ENCODE measurements around the gene LARP7.
A peak's percentile ranks its signal among the peaks of the same experiment; 100 is the strongest.
"Not testable (repeated sequence)": the region's sequence is repeated elsewhere in the genome, so short reads cannot be mapped to it uniquely, and the experiment has no call there.

LARP7 gene

DNA sequence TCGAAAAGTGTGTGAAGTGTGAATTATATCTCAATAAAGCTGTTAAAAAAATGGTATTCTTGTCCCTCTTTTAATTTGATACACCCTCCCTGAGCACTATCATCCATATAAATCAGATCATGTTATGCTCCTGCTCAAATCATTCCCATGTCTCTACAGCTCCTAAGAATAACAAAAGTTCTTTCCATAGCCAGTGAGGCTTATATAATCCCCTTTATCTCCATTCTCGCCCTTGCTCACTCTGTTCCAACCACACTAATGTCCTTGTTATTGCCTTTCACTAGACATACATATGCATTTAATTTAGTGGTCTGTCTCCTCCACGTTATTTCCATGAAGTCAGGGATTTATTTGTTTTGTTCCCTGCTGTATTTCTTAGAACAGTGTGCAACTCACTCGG, 10.7 kb upstream of the LARP7 start:
- DNase-seq (ENCODE audit: low spot score) (no peak), ATAC-seq (ENCODE audit: low read depth) (no peak)
- H3K4me1 ChIP-seq (ENCODE audit: insufficient read depth, poor library complexity, severe bottlenecking) = no peaks in the 10 kb centered on the region
- TF ChIP-seq, protein P1, sequence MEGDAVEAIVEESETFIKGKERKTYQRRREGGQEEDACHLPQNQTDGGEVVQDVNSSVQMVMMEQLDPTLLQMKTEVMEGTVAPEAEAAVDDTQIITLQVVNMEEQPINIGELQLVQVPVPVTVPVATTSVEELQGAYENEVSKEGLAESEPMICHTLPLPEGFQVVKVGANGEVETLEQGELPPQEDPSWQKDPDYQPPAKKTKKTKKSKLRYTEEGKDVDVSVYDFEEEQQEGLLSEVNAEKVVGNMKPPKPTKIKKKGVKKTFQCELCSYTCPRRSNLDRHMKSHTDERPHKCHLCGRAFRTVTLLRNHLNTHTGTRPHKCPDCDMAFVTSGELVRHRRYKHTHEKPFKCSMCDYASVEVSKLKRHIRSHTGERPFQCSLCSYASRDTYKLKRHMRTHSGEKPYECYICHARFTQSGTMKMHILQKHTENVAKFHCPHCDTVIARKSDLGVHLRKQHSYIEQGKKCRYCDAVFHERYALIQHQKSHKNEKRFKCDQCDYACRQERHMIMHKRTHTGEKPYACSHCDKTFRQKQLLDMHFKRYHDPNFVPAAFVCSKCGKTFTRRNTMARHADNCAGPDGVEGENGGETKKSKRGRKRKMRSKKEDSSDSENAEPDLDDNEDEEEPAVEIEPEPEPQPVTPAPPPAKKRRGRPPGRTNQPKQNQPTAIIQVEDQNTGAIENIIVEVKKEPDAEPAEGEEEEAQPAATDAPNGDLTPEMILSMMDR (IDR thresholded peaks at IDR 0.05; ENCODE audit: poor library complexity, severe bottlenecking) = no peak
- no peak overlapping the region for H3K27ac ChIP-seq (ENCODE audit: poor library complexity, severe bottlenecking)
- H3K9me3 ChIP-seq (ENCODE audit: severe bottlenecking) = no peaks in the 10 kb centered on the region
- H3K27me3 ChIP-seq (ENCODE audit: insufficient read depth, poor library complexity, severe bottlenecking) = no peaks in the 10 kb centered on the region
- no peak overlapping the region for H3K4me3 ChIP-seq (ENCODE audit: severe bottlenecking)
- peaks cover 58% of the 10 kb centered on the region for H3K36me3 ChIP-seq (ENCODE audit: low read depth)

DNA sequence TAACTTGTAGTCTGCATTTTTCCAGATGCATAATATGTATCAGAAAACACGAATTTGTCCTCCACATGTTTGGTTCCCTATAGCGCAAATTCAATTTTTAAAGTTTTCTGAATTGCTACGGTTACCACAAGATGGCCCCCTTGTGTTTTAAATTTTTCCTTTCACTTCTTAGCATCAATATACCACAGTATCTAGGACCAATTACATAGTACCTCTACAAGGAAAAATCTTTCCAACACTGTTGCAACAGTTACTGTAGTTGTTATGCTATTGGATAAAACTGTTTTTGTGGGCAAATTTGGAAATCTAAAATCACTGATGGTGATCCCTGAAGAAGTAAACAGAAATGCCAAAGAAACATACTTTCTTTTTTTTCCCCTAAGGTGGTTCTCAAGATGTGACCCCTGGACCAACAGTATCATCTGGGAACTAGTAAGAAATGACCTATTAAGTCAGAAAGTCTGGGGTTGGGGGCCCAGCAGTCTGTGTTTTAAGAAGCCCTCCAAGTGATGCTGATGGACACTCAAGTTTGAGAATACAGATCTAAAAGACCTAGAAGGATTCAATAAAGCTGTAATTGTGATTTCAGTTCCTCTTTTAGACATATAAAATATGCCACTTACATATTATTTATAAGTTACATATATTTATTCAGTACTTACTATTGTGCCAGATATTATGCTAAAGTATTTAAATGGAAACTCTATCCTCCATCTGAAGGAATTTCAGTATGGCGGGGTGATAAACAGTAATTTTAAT, 3.3 kb upstream of the LARP7 start:
- no peak overlapping the region for H3K27ac ChIP-seq (ENCODE audit: poor library complexity, severe bottlenecking)
- DNase-seq (ENCODE audit: low spot score) (no peak), ATAC-seq (ENCODE audit: low read depth) (no peak)
- no peaks in the 10 kb centered on the region for H3K9me3 ChIP-seq (ENCODE audit: severe bottlenecking)
- H3K4me3 ChIP-seq (ENCODE audit: severe bottlenecking) = no peak overlapping the region
- H3K4me1 ChIP-seq (ENCODE audit: insufficient read depth, poor library complexity, severe bottlenecking) = peaks cover 4% of the 10 kb centered on the region
- no peaks in the 10 kb centered on the region for H3K27me3 ChIP-seq (ENCODE audit: insufficient read depth, poor library complexity, severe bottlenecking)
- TF ChIP-seq, protein P1 (IDR thresholded peaks at IDR 0.05; ENCODE audit: poor library complexity, severe bottlenecking) = peak; percentile 77
- H3K36me3 ChIP-seq (ENCODE audit: low read depth) = peaks cover 45% of the 10 kb centered on the region

DNA sequence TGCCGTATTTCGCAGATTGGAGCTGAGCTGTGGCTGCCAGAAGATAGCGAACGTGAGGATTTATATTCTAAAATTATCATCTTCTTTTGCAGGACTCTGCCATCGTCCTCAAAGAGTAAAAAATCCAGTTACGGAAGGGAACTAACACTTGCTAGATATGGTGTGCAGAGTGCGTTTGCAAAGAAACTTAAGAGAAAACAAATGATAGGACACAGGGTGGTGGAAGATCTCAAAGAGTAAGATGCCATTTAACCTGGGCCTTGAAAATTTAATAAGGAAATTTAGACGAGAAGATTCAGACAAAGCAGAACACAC, 566 bp downstream of the LARP7 start:
- Histone ChIP-seq H3K4me3 (ENCODE audit: severe bottlenecking) (peak overlapping the region; percentile 66), H3K4me1 (ENCODE audit: insufficient read depth, poor library complexity, severe bottlenecking) (peaks cover 4% of the 10 kb centered on the region), H3K27me3 (ENCODE audit: insufficient read depth, poor library complexity, severe bottlenecking) (no peaks in the 10 kb centered on the region), H3K27ac (ENCODE audit: poor library complexity, severe bottlenecking) (peak overlapping the region; percentile 71), H3K36me3 (ENCODE audit: low read depth) (peaks cover 27% of the 10 kb centered on the region), H3K9me3 (ENCODE audit: severe bottlenecking) (no peaks in the 10 kb centered on the region)
- DNase-seq (ENCODE audit: low spot score) = no peak
- ATAC-seq (ENCODE audit: low read depth) = peak; percentile 8; the same call in 1 of the 3 replicates
- TF ChIP-seq, protein P1 (IDR thresholded peaks at IDR 0.05; ENCODE audit: poor library complexity, severe bottlenecking) = peak; percentile 68

DNA sequence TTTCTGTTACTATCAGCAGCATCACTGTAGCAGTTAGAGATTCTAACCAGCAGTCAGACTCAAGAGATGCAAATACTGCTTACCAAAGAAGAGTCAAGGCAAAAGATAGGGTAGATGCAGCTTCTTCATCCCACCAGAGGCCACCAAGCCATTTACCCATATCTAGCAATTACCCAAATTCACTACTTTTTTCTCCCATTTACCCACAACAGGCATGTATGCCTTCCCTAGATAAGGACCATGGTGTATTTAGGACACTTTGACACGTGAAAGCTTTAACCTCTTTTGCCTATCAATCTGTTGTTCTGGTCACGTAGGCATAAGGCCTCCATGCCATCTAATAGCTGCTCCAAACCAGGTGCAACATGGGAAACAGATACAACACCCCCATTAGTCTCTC, 5.6 kb downstream of the LARP7 start:
- ATAC-seq (ENCODE audit: low read depth) (no peak), DNase-seq (ENCODE audit: low spot score) (no peak)
- Histone ChIP-seq H3K36me3 (ENCODE audit: low read depth) (peaks cover 59% of the 10 kb centered on the region), H3K9me3 (ENCODE audit: severe bottlenecking) (no peaks in the 10 kb centered on the region), H3K4me1 (ENCODE audit: insufficient read depth, poor library complexity, severe bottlenecking) (no peaks in the 10 kb centered on the region), H3K4me3 (ENCODE audit: severe bottlenecking) (no peak overlapping the region), H3K27me3 (ENCODE audit: insufficient read depth, poor library complexity, severe bottlenecking) (no peaks in the 10 kb centered on the region), H3K27ac (ENCODE audit: poor library complexity, severe bottlenecking) (no peak overlapping the region)
- TF ChIP-seq, protein P1 (IDR thresholded peaks at IDR 0.05; ENCODE audit: poor library complexity, severe bottlenecking) = no peak

DNA sequence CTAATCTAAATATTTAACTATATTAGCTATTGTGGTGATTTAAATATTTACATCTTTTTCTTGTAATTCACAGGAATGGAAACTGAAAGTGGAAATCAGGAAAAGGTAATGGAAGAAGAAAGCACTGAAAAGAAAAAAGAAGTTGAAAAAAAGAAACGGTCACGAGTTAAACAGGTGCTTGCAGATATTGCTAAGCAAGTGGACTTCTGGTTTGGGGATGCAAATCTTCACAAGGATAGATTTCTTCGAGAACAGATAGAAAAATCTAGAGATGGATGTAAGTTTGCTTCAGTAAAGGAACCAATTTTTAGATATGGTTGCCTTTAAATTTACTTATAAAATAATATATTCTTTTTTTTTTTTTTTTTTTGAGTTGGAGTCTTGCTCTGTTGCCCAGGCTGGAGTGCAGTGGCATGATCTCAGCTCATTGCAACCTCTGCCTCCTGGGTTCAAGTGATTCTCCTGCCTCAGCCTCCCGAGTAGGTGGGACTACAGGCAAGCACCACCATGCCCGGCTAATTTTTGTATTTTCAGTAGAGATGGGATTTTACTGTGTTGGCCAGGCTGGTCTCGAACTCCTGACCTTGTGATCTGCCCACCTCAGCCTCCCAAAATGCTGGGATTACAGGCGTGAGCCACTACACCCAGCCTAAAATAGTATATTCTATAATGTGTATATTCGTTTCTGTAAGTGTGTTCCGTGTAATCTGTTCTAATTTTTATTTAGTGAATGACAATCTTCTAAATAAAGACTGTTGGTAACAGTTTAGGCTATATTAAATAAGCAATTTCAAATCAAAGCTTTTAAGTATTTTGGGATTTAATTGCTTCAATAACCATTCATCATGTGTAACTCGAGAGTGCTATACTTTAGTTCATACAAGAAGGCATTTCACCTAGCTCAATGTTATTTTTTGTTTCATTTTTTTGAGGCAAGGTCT, 7.9 kb downstream of the LARP7 start:
- H3K4me3 ChIP-seq (ENCODE audit: severe bottlenecking); H3K9me3 ChIP-seq (ENCODE audit: severe bottlenecking); ATAC-seq (ENCODE audit: low read depth): not testable (repeated sequence)

More for the DNA sequence above, 7.9 kb downstream of the LARP7 start:
- H3K36me3 ChIP-seq (ENCODE audit: low read depth) = peaks cover 64% of the 10 kb centered on the region
- not testable (repeated sequence) for DNase-seq (ENCODE audit: low spot score); H3K4me1 ChIP-seq (ENCODE audit: insufficient read depth, poor library complexity, severe bottlenecking); H3K27me3 ChIP-seq (ENCODE audit: insufficient read depth, poor library complexity, severe bottlenecking); H3K27ac ChIP-seq (ENCODE audit: poor library complexity, severe bottlenecking)

Measured in RWPE2 (cell line).